Spleen (tissue), 11 donors: ENCODE results near the gene CYP3A4. TPM values are rescaled to one million over a fixed set of nuclear protein-coding genes. Genes with fewer than 3 reads are reported as not detected.
"Not testable (repeated sequence)": the region's sequence is repeated elsewhere in the genome, so short reads cannot be mapped to it uniquely, and the experiment has no call there.

Source experiments
- DNase-seq: peaks from one replicate; pipeline ENCODE4 v3.0.0-alpha.2; 2020
- H3K27ac ChIP-seq, 8 donors: fragments of 200-600 bp; sonication (generic) in 7 of 8; 1 replicate in 4 of 8; 2 replicates in 4 of 8; pipeline versions ENCODE4 v1.5.0 to v1.8.0; 2016 to 2021; ENCODE audit warnings: inconsistent platforms in 4 of 8, mild to moderate bottlenecking in 4 of 8, moderate library complexity in 1 of 8
- H3K27me3 ChIP-seq, 7 donors: fragments of 200-600 bp; sonication (generic) in 6 of 7; replicated peaks in 1 of 7; 1 replicate in 4 of 7; 2 replicates in 3 of 7; pipeline versions ENCODE4 v1.5.0 to v1.8.0; 2016 to 2021; ENCODE audit warnings: inconsistent platforms in 3 of 7, mild to moderate bottlenecking in 1 of 7
- H3K36me3 ChIP-seq, 6 donors: fragments of 200-600 bp; sonication (generic) in 5 of 6; 1 replicate in 4 of 6; 2 replicates in 2 of 6; pipeline versions ENCODE4 v1.5.0 to v1.8.0; 2016 to 2021; ENCODE audit warnings: inconsistent platforms in 2 of 6
- H3K4me1 ChIP-seq, 6 donors: fragments of 200-600 bp; sonication (generic) in 5 of 6; 1 replicate in 3 of 6; 2 replicates in 3 of 6; pipeline versions ENCODE4 v1.5.0 to v1.8.0; 2016 to 2021; ENCODE audit warnings: inconsistent platforms in 3 of 6
- H3K4me3 ChIP-seq, 8 donors: fragments of 200-600 bp; sonication (generic) in 7 of 8; 1 replicate in 4 of 8; 2 replicates in 4 of 8; pipeline versions ENCODE4 v1.5.0 to v1.8.0; 2016 to 2021; ENCODE audit warnings: inconsistent platforms in 4 of 8, mild to moderate bottlenecking in 4 of 8, moderate library complexity in 2 of 8
- H3K9me3 ChIP-seq, 8 donors: fragments of 200-600 bp; sonication (generic) in 7 of 8; 1 replicate in 4 of 8; 2 replicates in 4 of 8; pipeline versions ENCODE4 v1.5.0 to v1.8.0; 2016 to 2021; ENCODE audit warnings: inconsistent platforms in 4 of 8
- CTCF ChIP-seq, 11 experiments: fragments of 200-600 bp in 7 of 11; fragments of 450-650 bp in 4 of 11; sonication (generic) in 4 of 11; IDR thresholded peaks in 8 of 11; conservative IDR thresholded peaks in 3 of 11; 1 replicate in 7 of 11; 2 replicates in 4 of 11; pipeline versions ENCODE4 v1.4.0 to v1.8.0; 2016 to 2021; ENCODE audit warnings: antibody characterized with exemption in 11 of 11, inconsistent platforms in 4 of 11, mild to moderate bottlenecking in 1 of 11
- POLR2A ChIP-seq, 3 donors: fragments of 450-650 bp; IDR thresholded peaks; one replicate each; pipeline ENCODE4 v1.5.1; 2017; ENCODE audit warnings: antibody characterized with exemption in 3 of 3, mild to moderate bottlenecking in 1 of 3
- POLR2AphosphoS5 ChIP-seq, 3 donors: sonication (generic); formaldehyde crosslinking; IDR thresholded peaks; one replicate each; pipeline ENCODE4 v1.5.1; 2017; ENCODE audit warnings: antibody characterized with exemption in 3 of 3
- WGBS, 5 donors: extraction: QIAGEN DNeasy Blood & Tissue Kit in 3 of 5; methylation state at CpG; one replicate each; pipeline versions ENCODE4 v1.1.5 to v1.1.7; 2013 to 2018; 5-methylcytosine and 5-hydroxymethylcytosine counted together
- intact Hi-C: fragments of 100-400 bp; cut with DNase I; formaldehyde crosslinking; loops from one replicate; pipeline ENCODE4 v1.15.0; 2023; ENCODE audit warnings: low total_unique reads
- polyA plus RNA-seq, 3 donors: library from polyadenylated mRNA; stranded (reverse); fragments of 200-250 nt; gene quantifications; one replicate each; pipeline ENCODE4 v1.2.1, GENCODE V29; 2013
- total RNA-seq, 7 donors: library from RNA; depleted of rRNA in 3 of 7; stranded (reverse); fragments of >200 nt in 3 of 7; fragmentation: NEBNext Ultra II Directional in 4 of 7; extraction: Animal tissue kit (Norgen Biotek cat#: 25700) in 4 of 7; gene quantifications; one replicate each; pipeline versions ENCODE4 v1.1.0 to v1.2.1, GENCODE V29; 2016 to 2021
- donor health status: healthy with polysubstance abuse.
- donor health status: DM: no; HTN: no; CAD: no; lungs with moderate emphysema.
- donor health status: DM: no; HTN: no; CAD: no.
- donor health status: Bipolar disorder and iron deficiency.
- donor health status: healthy.
- donor health status: DM: no; HTN: no; CAD: no.
- donor health status: DM: yes; HTN: yes; CAD: no.

CYP3A4 gene
- total and polyA plus RNA-seq, 10 donors, result not detected

- Histone ChIP-seq H3K36me3 (no peaks in the 10 kb centered on the region), H3K4me1 (no peaks in the 10 kb centered on the region), H3K4me3 (no peak overlapping the region), H3K27me3 (no peaks in the 10 kb centered on the region), H3K9me3 (peaks cover 0 to 13% (median 8%) of the 10 kb centered on the region in 8 donors), H3K27ac (no peak overlapping the region)
- WGBS, 5 donors, result 82 to 90% (median 84%) methylated on average over 6 of the region's 6 CpGs
- TF ChIP-seq CTCF (IDR thresholded peaks at IDR 0.05 in 8 of 11, conservative IDR thresholded peaks at IDR 0.05 in 3 of 11) (no peak), POLR2AphosphoS5 (IDR thresholded peaks at IDR 0.05) (no peak)
- DNase-seq, result no peak
- intact Hi-C loops, result no loop called here
Observed at GRCh38 chr7:99748846-99749579, 35.0 kb downstream of the CYP3A4 start.

DNA sequence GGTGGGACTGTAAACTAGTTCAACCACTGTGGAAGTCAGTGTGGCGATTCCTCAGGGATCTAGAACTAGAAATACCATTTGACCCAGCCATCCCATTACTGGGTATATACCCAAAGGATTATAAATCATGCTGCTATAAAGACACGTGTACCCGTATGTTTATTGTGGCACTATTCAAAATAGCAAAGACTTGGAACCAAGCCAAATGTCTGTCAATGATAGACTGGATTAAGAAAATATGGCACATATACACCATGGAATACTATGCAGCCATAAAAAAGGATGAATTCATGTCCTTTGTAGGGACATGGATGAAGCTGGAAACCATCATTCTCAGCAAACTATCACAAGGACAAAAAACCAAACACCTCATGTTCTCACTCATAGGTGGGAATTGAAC lies 37.1 kb downstream of the CYP3A4 start:
- peaks cover 0 to 13% (median 8%) of the 10 kb centered on the region in 8 donors for H3K9me3 ChIP-seq
- H3K4me3 ChIP-seq, intact Hi-C loops, H3K27me3 ChIP-seq, H3K27ac ChIP-seq, H3K36me3 ChIP-seq, H3K4me1 ChIP-seq, DNase-seq: not testable (repeated sequence)
- 80 to 89% (median 88%) methylated on average over 2 to 3 of the region's 3 CpGs for WGBS, 5 donors

DNA sequence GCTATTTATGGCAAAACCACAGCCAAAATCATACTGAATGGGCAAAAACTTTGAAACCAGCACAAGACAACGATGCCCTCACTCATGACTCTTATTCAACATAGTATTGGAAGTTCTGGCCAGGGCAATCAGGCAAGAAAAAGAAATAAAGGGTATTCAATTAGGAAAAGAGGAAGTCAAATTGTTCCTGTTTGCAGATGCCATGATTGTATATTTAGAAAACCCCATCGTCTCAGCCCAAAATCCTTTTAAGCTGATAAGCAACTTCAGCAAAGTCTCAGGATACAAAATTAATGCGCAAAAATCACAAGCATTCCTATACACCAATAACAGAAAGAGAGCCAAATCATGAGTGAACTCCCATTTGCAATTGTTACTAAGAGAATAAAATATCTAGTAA lies 38.6 kb downstream of the CYP3A4 start:
- H3K27me3 ChIP-seq, H3K4me3 ChIP-seq, H3K4me1 ChIP-seq, DNase-seq, H3K36me3 ChIP-seq, H3K27ac ChIP-seq, intact Hi-C loops: not testable (repeated sequence)
- H3K9me3 ChIP-seq, result peaks cover 0 to 13% (median 8%) of the 10 kb centered on the region in 8 donors
- 54 to 80% (median 72%) methylated on average over 3 of the region's 3 CpGs for WGBS, 5 donors

GRCh38 chr7:99742737-99743394 lies 41.1 kb downstream of the CYP3A4 start:
- Histone ChIP-seq H3K9me3 (peaks cover 0 to 13% (median 8%) of the 10 kb centered on the region in 8 donors), H3K4me3 (no peak overlapping the region), H3K27ac (no peak overlapping the region), H3K4me1 (no peaks in the 10 kb centered on the region), H3K27me3 (no peaks in the 10 kb centered on the region), H3K36me3 (no peaks in the 10 kb centered on the region)
- TF ChIP-seq POLR2A (IDR thresholded peaks at IDR 0.05), result no peak
- no peak for TF ChIP-seq CTCF (IDR thresholded peaks at IDR 0.05 in 8 of 11, conservative IDR thresholded peaks at IDR 0.05 in 3 of 11)
- no peak for TF ChIP-seq POLR2AphosphoS5 (IDR thresholded peaks at IDR 0.05)
- 79 to 91% (median 86%) methylated on average over 4 of the region's 4 CpGs for WGBS, 5 donors
- intact Hi-C loops, result no loop called here
- DNase-seq, result no peak

- Histone ChIP-seq H3K27ac (no peak overlapping the region), H3K27me3 (no peaks in the 10 kb centered on the region), H3K4me3 (no peak overlapping the region), H3K9me3 (peaks cover 0 to 13% (median 8%) of the 10 kb centered on the region in 8 donors), H3K36me3 (peaks cover 0 to 9% (median 0%) of the 10 kb centered on the region in 6 donors), H3K4me1 (no peaks in the 10 kb centered on the region)
- no peak for DNase-seq
- WGBS, 5 donors, result 78 to 96% (median 96%) methylated on average over 2 of the region's 2 CpGs
- no peak for TF ChIP-seq POLR2AphosphoS5 (IDR thresholded peaks at IDR 0.05)
- no peak for TF ChIP-seq CTCF (IDR thresholded peaks at IDR 0.05 in 8 of 11, conservative IDR thresholded peaks at IDR 0.05 in 3 of 11)
- TF ChIP-seq POLR2A (IDR thresholded peaks at IDR 0.05), result no peak
- intact Hi-C loops, result no loop called here
Observed at GRCh38 chr7:99741441-99741795, 42.6 kb downstream of the CYP3A4 start.
